GM13977 (cell line): ENCODE measurements around the gene FLCN.

Source experiments
- DNase-seq: peaks from one replicate; pipeline ENCODE4 v3.0.0; 2012; ENCODE audit warnings: low spot score
- in situ Hi-C: fragments of 300-500 bp; cut with MboI; formaldehyde crosslinking; loops from one replicate; pipeline ENCODE4 v1.12.0; 2022; ENCODE audit warnings: low sequenced_read_pairs, low pct_unique_long_range_greater_than_20kb, mixed read lengths, inconsistent platforms; ENCODE audit not compliant: unreplicated experiment
- TF ChIP-seq, protein P1 (sequence below): IDR thresholded peaks from 2 replicates; pipeline ENCODE4 v1.5.1; 2012; ENCODE audit warnings: mild to moderate bottlenecking, control low read depth; ENCODE audit not compliant: insufficient read depth; ENCODE audit errors: extremely low read depth, missing control alignments

Gene FLCN

GRCh38 chr17:17228521-17229279, 8.3 kb downstream of the FLCN start:
- TF ChIP-seq, protein P1, sequence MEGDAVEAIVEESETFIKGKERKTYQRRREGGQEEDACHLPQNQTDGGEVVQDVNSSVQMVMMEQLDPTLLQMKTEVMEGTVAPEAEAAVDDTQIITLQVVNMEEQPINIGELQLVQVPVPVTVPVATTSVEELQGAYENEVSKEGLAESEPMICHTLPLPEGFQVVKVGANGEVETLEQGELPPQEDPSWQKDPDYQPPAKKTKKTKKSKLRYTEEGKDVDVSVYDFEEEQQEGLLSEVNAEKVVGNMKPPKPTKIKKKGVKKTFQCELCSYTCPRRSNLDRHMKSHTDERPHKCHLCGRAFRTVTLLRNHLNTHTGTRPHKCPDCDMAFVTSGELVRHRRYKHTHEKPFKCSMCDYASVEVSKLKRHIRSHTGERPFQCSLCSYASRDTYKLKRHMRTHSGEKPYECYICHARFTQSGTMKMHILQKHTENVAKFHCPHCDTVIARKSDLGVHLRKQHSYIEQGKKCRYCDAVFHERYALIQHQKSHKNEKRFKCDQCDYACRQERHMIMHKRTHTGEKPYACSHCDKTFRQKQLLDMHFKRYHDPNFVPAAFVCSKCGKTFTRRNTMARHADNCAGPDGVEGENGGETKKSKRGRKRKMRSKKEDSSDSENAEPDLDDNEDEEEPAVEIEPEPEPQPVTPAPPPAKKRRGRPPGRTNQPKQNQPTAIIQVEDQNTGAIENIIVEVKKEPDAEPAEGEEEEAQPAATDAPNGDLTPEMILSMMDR = no peak
- in situ Hi-C loops = no loop called here
- DNase-seq = no peak

DNA sequence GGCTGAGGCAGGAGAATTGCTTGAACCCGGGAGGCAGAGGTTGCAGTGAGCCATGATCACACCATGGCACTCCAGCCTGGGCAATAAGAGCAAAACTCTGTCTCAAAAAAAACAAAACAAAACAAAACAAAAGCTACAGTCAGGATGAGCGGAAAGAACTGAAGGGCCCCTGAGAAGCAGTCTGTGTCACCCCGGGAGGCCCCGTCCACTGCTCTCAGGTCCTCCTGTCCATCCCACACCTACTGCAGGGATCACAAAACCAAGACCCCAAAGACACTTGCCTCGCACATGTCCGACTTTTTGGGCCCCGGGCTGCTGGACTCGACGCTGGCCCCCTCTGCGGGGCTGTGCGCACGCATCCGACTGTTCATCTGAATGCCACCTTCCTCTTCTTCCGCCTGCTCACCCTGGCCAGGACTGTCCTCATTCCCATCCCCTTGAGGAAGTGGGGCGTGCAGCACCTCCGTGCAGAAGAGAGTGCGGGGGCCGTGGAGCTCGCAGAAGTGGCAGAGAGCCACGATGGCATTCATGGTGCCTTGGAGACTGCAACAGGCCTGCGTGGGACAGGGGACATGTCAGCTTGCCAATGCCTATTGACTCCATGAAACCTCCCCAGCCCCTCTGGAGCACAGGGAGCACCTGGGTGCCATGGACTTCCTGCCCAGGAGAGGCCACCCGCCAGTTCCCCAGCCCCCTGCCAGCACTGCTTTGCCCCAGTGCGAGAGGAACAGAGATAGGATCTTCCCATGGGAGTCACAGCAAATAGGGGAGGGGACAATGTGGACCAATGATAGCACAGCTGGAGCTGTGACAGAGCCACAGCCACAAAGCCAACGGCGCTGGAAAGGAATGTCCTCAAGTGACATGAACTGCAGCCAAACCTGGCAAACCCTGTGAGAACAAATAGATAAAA, 9.1 kb downstream of the FLCN start:
- in situ Hi-C loops = no loop called here
- TF ChIP-seq, protein P1 = no peak
- DNase-seq = no peak

DNA sequence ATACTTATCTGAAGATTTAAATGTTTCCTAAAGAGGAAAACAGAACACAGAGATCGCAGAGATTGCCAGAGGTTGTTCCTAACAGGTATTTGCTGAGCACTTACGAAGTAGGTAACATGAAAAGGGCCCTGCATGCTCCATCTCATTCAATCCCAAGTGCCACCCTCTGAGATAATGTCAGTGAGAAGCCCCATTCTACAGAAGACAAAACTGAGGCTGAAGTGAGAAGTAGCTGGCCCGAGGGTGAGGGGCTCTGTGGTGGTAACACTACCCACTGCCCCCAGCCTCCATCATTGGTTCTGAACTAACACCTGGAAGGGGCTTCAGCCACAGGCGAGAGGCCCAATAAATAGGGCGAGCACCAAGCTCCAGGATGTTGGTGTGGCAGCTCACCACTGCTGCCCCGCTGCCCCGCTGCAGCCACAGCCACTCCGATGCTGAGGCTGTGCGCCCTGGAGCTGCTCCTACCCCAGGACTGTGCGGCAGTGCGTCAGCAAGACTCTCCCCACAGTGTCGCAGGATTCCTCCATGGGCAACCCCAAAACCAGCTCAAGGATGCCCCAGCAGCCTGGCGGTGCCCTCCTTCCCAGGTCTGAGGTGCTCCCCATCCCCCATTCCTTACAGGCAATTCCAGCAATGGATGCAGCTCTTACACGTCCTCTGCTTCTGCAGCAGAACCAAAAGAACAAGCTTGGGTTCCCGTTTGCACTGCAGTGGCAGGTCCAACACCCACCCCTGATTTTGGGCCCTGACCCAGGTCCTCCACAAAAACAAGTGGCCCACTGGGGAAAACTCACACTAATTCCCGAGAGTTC, 10.3 kb downstream of the FLCN start:
- in situ Hi-C loops = no loop called here
- no peak for DNase-seq
- TF ChIP-seq, protein P1 = no peak

GRCh38 chr17:17225901-17226300, 11.1 kb downstream of the FLCN start:
- TF ChIP-seq, protein P1 = no peak
- DNase-seq = no peak
- in situ Hi-C loops = no loop called here

DNA sequence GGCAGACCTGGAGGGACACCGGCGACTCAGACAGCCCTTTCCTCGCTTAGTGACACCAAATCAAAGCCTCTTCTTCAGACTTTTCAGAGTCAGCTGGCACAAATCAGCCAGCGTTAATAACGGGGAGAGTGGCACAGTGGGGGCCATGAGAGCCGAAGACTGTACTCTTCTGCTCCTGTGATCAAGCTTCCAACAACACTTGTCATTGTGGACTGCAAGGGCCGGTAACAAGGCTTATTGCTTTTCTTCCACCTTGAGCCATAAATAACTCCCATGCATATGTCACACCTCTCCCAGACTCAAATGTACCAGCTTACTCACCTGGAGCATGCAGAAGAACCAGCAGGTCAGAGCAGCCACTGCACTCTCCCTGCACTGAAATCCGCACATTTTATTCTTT, 12.8 kb downstream of the FLCN start:
- no peak for DNase-seq
- TF ChIP-seq, protein P1 = no peak
- in situ Hi-C loops = no loop called here

- TF ChIP-seq, protein P1 = no peak
- in situ Hi-C loops = no loop called here
- DNase-seq = no peak
Observed at GRCh38 chr17:17223736-17224135, 13.2 kb downstream of the FLCN start.
